Stomach (tissue), 4 donors: ENCODE data around the gene PCBP2.

ENCODE experiments used
- CTCF ChIP-seq, 7 experiments: fragments of 450-650 bp in 4 of 7; fragments of 200-600 bp in 3 of 7; sonication (generic) in 3 of 7; IDR thresholded peaks; one replicate each; pipeline ENCODE4 v1.5.1; 2016 to 2019; ENCODE audit warnings: antibody characterized with exemption in 7 of 7, control low read depth in 2 of 7, mild to moderate bottlenecking in 1 of 7
- EP300 ChIP-seq: sonication (generic); formaldehyde crosslinking; IDR thresholded peaks from one replicate; pipeline ENCODE4 v1.6.1; 2017; ENCODE audit warnings: antibody characterized with exemption
- POLR2A ChIP-seq, 4 donors: fragments of 450-650 bp; IDR thresholded peaks; one replicate each; pipeline ENCODE4 v1.6.1; 2016; ENCODE audit warnings: antibody characterized with exemption in 4 of 4, control low read depth in 2 of 4, mild to moderate bottlenecking in 1 of 4, moderate library complexity in 1 of 4
- POLR2AphosphoS5 ChIP-seq, 3 donors: sonication (generic); formaldehyde crosslinking; IDR thresholded peaks; one replicate each; pipeline ENCODE4 v1.6.1; 2016; ENCODE audit warnings: antibody characterized with exemption in 3 of 3

GRCh38 chr12:53489242-53489864 lies 37.5 kb downstream of the PCBP2 start:
- TF ChIP-seq POLR2A (IDR thresholded peaks at IDR 0.05) (no peak), EP300 (no peak), CTCF (IDR thresholded peaks at IDR 0.05) (no peak), POLR2AphosphoS5 (IDR thresholded peaks at IDR 0.05) (no peak)
